RKO (cell line): ENCODE data around the gene TBC1D1.
A peak's percentile ranks its signal among the peaks of the same experiment; 100 is the strongest.
"Not testable (repeated sequence)": the region's sequence is repeated elsewhere in the genome, so short reads cannot be mapped to it uniquely, and the experiment has no call there.

Experiments
- DNase-seq: peaks from one replicate; pipeline ENCODE4 v3.0.0-alpha.2; 2016; ENCODE audit warnings: low spot score

TBC1D1 gene

GRCh38 chr4:37891260-37892159 is 626 bp downstream of the TBC1D1 start:
- peak; percentile 63 for DNase-seq

DNA sequence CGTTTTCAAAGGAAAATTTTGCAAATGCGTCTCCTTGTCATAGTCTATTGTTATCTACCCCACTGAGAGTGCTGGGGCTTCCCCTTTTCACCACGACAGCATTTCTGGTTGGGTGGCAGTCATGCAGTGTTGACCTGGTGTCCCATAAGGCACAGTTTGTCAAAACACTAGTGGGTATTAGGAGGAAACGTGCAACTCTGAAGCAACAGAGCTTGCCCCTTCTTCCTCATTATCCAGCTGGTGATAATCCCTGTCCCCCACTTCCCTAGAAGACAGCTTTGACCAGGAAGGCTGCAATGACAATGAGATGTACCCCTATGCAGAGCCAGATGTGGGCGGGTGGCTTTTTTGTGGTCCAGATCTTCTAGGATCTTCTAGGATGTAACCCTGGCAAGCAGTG is 1.8 kb downstream of the TBC1D1 start:
- DNase-seq, result no peak

DNA sequence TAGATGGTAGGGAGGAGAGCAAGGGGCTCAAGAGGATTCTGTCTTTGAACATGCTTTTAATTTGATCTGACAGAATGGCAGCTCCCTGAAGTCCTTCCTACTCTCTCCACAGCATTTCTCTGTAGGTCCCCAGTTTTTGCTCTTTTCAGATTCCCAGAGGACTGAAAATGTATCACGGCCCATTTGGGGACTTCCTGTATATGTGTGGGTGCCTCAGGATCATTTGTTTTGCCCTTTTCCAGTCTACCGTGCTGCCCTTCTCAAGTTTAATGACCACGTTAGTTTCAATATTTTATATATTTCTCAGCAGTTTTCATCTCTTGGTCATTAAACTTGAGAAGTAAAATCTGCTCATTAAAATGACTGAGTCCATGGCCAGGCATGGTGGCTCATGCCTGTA is 2.3 kb downstream of the TBC1D1 start:
- no peak for DNase-seq

DNA sequence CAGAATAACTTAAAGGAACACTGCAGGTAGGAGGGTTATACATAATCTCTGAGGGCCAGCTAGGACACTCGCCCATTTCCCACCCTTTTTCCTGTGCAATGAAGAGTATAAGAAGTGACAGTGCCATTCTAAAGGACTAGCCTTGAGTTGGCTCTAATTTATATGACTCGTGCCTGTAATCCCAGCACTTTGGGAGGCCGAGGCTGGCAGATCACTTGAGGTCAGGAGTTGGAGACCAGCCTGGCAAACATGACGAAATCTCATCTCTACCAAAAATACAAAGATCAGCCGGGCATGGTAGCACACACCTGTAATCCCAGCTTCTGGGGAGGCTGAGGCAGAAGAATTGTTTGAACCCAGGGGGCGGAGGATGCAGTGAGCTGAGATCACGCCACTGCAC is 4.4 kb downstream of the TBC1D1 start:
- no peak for DNase-seq

GRCh38 chr4:37896206-37896860 is 5.4 kb downstream of the TBC1D1 start:
- DNase-seq, result no peak

GRCh38 chr4:37902212-37902611 is 11.3 kb downstream of the TBC1D1 start:
- DNase-seq, result no peak

GRCh38 chr4:37902738-37903693 is 12.1 kb downstream of the TBC1D1 start:
- no peak for DNase-seq

GRCh38 chr4:37903901-37904300 is 13.0 kb downstream of the TBC1D1 start:
- DNase-seq, result no peak

DNA sequence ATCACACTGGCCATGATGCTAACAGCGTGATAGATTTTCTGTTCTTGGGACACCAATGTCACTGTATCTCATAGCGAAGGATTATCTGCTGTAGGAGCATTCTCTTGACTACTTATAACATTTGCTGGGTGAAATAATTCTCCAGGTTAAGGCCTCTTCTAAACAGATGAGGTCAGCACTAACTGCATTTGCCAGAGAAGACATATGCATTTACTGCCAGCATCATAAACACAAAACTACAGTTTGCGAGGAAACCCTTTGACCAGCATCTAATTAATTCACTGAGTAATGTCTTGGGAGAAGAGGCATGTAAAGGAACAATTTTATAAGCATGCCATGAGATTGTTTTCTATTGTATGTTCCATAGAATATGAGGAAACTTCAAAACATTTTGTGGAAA is 13.9 kb downstream of the TBC1D1 start:
- no peak for DNase-seq

- DNase-seq, result no peak
Measured at GRCh38 chr4:37905533-37906169, 14.8 kb downstream of the TBC1D1 start.

GRCh38 chr4:37908488-37909331 is 17.8 kb downstream of the TBC1D1 start:
- DNase-seq, result no peak

GRCh38 chr4:37909332-37910090 is 18.6 kb downstream of the TBC1D1 start:
- DNase-seq, result no peak

DNA sequence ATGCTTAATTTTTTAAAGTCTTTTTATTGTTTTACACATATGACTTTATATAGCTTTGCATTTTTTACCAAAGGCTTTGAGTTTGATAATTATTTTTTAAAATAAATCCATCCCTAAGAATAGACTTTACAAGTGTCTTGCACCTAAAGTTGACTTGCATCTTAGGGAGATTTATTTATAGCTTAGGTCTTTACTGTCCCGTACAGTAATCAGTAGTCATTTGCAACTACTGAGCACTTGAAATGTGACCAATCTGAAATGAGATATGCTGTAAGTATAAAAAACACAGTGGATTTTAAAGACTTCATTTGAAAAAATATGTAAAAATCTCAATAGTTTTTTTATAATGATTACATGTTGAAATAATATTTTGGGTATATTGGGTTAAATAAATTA is 19.2 kb downstream of the TBC1D1 start:
- no peak for DNase-seq

- no peak for DNase-seq
Measured at GRCh38 chr4:37914539-37914938, 23.7 kb downstream of the TBC1D1 start.

- no peak for DNase-seq
Measured at GRCh38 chr4:37917388-37917787, 26.5 kb downstream of the TBC1D1 start.

- DNase-seq, result no peak
Measured at GRCh38 chr4:37918653-37919052, 27.8 kb downstream of the TBC1D1 start.

GRCh38 chr4:37922328-37922727 is 31.4 kb downstream of the TBC1D1 start:
- DNase-seq, result no peak

DNA sequence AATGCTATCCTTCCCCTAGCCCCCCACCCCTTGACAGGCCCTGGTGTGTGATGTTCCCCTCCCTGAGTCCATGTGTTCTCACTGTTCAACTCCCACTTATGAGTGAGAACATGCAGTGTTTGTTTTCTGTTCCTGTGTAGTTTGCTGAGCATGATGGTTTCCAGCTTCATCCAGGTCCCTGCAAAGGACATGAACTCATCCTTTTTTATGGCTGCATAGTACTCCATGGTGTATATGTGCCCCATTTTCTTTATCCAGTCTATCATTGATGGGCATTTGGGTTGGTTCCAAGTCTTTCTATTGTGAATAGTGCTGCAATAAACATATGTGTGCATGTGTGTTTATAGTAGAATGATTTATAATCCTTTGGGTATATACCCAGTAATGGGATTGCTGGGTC is 32.2 kb downstream of the TBC1D1 start:
- DNase-seq, result not testable (repeated sequence)

GRCh38 chr4:37924946-37925345 is 34.1 kb downstream of the TBC1D1 start:
- no peak for DNase-seq

DNA sequence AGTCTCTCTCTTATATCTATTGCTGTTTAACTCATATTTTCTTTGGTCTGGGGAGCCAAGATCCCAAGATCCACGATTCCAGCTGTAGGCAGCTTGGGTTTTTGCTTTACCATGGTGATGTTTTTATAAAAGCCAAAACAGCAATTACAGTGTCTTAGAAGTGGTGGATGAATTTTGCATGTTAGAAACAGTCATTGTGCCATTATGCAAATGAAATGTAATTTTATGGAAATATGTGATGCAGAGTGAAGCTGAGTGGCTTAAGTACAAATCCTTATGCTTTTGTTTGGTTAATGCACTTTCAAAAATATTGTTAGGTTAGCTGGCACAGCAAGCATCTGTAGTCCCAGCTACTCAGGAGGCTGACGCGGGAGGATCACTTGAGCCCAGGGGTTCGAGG is 36.5 kb downstream of the TBC1D1 start:
- no peak for DNase-seq
